ENCODE measurements around the gene SCML1. TPM values are rescaled to one million over a fixed set of nuclear protein-coding genes. Genes with fewer than 3 reads are reported as not detected.
"Not testable (repeated sequence)": the region's sequence is repeated elsewhere in the genome, so short reads cannot be mapped to it uniquely, and the experiment has no call there.

The SCML1 gene
- total RNA-seq, 4 donors from 2014 or later = 7.3 to 26.7 (median 8.6) TPM

GRCh38 chrX:17773221-17773876, 36.1 kb downstream of the SCML1 start:
- no peak overlapping the region for H3K27ac ChIP-seq
- no peaks in the 10 kb centered on the region for H3K27me3 ChIP-seq
- 70% methylated on average over 8 of the region's 8 CpGs for WGBS
- H3K9me3 ChIP-seq = no peaks in the 10 kb centered on the region
- H3K4me3 ChIP-seq = no peak overlapping the region
- H3K36me3 ChIP-seq = no peaks in the 10 kb centered on the region
- no peak for TF ChIP-seq POLR2AphosphoS5 (IDR thresholded peaks at IDR 0.05)
- TF ChIP-seq, protein P1, sequence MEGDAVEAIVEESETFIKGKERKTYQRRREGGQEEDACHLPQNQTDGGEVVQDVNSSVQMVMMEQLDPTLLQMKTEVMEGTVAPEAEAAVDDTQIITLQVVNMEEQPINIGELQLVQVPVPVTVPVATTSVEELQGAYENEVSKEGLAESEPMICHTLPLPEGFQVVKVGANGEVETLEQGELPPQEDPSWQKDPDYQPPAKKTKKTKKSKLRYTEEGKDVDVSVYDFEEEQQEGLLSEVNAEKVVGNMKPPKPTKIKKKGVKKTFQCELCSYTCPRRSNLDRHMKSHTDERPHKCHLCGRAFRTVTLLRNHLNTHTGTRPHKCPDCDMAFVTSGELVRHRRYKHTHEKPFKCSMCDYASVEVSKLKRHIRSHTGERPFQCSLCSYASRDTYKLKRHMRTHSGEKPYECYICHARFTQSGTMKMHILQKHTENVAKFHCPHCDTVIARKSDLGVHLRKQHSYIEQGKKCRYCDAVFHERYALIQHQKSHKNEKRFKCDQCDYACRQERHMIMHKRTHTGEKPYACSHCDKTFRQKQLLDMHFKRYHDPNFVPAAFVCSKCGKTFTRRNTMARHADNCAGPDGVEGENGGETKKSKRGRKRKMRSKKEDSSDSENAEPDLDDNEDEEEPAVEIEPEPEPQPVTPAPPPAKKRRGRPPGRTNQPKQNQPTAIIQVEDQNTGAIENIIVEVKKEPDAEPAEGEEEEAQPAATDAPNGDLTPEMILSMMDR (IDR thresholded peaks at IDR 0.05) = no peak
- TF ChIP-seq POLR2A (IDR thresholded peaks at IDR 0.05) = no peak
- TF ChIP-seq EP300 (IDR thresholded peaks at IDR 0.05) = no peak
- no peak for DNase-seq (ENCODE audit: low spot score in 2 of 2)
- no peaks in the 10 kb centered on the region for H3K4me1 ChIP-seq

GRCh38 chrX:17774053-17774452, 36.8 kb downstream of the SCML1 start:
- no peak overlapping the region for H3K4me3 ChIP-seq
- TF ChIP-seq POLR2AphosphoS5 (IDR thresholded peaks at IDR 0.05) (no peak), POLR2A (IDR thresholded peaks at IDR 0.05) (no peak), EP300 (IDR thresholded peaks at IDR 0.05) (no peak)
- TF ChIP-seq, protein P1 (IDR thresholded peaks at IDR 0.05) = no peak
- no peaks in the 10 kb centered on the region for H3K4me1 ChIP-seq
- no peak overlapping the region for H3K27ac ChIP-seq
- H3K27me3 ChIP-seq = no peaks in the 10 kb centered on the region
- no peaks in the 10 kb centered on the region for H3K36me3 ChIP-seq
- H3K9me3 ChIP-seq = no peaks in the 10 kb centered on the region
- DNase-seq (ENCODE audit: low spot score in 2 of 2) = no peak
- WGBS = 74% methylated on average over 1 of the region's 1 CpG

- TF ChIP-seq EP300 (IDR thresholded peaks at IDR 0.05) (no peak), POLR2AphosphoS5 (IDR thresholded peaks at IDR 0.05) (no peak), POLR2A (IDR thresholded peaks at IDR 0.05) (no peak)
- TF ChIP-seq, protein P1 (IDR thresholded peaks at IDR 0.05) = no peak
- Histone ChIP-seq H3K9me3 (no peaks in the 10 kb centered on the region), H3K36me3 (no peaks in the 10 kb centered on the region), H3K27ac (no peak overlapping the region), H3K27me3 (no peaks in the 10 kb centered on the region), H3K4me1 (no peaks in the 10 kb centered on the region), H3K4me3 (no peak overlapping the region)
- no peak for DNase-seq (ENCODE audit: low spot score in 2 of 2)
- 59% methylated on average over 2 of the region's 2 CpGs for WGBS
These were observed 41.7 kb downstream of the SCML1 start for GRCh38 chrX:17778997-17779396.

- no peaks in the 10 kb centered on the region for H3K27me3 ChIP-seq
- TF ChIP-seq, protein P1 (IDR thresholded peaks at IDR 0.05) = no peak
- TF ChIP-seq EP300 (IDR thresholded peaks at IDR 0.05) = no peak
- TF ChIP-seq POLR2AphosphoS5 (IDR thresholded peaks at IDR 0.05) = no peak
- no peak for TF ChIP-seq POLR2A (IDR thresholded peaks at IDR 0.05)
- H3K4me3 ChIP-seq = no peak overlapping the region
- 80% methylated on average over 4 of the region's 4 CpGs for WGBS
- H3K9me3 ChIP-seq = no peaks in the 10 kb centered on the region
- H3K36me3 ChIP-seq = no peaks in the 10 kb centered on the region
- no peaks in the 10 kb centered on the region for H3K4me1 ChIP-seq
- H3K27ac ChIP-seq = no peak overlapping the region
- no peak for DNase-seq (ENCODE audit: low spot score in 2 of 2)
These were observed 42.1 kb downstream of the SCML1 start for GRCh38 chrX:17779434-17779833.

DNA sequence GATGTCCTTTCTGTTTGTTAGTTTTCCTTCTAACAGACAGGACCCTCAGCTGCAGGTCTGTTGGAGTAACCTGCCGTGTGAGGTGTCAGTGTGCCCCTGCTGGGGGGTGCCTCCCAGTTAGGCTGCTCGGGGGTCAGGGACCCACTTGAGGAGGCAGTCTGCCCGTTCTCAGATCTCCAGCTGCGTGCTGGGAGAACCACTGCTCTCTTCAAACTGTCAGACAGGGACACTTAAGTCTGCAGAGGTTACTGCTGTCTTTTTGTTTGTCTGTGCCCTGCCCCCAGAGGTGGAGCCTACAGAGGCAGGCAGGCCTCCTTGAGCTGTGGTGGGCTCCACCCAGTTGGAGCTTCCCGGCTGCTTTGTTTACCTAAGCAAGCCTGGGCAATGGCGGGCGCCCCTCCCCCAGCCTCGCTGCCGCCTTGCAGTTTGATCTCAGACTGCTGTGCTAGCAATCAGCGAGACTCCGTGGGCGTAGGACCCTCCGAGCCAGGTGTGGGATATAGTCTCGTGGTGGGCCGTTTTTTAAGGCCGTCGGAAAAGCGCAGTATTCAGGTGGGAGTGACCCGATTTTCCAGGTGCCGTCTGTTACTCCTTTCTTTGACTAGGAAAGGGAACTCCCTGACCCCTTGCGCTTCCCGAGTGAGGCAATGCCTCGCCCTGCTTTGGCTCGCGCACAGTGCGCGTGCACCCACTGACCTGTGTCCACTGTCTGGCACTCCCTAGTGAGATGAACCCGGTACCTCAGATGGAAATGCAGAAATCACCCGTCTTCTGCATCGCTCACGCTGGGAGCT, 49.5 kb downstream of the SCML1 start:
- not testable (repeated sequence) for DNase-seq (ENCODE audit: low spot score in 2 of 2); H3K4me1 ChIP-seq; H3K36me3 ChIP-seq; H3K9me3 ChIP-seq; H3K27me3 ChIP-seq; H3K27ac ChIP-seq
- peak overlapping the region; percentile 28 for H3K4me3 ChIP-seq
- 72% methylated on average over 12 of the region's 31 CpGs for WGBS
